Posterior vena cava (tissue), 2 donors: ENCODE results near the gene S100A2. TPM values are rescaled to one million over a fixed set of nuclear protein-coding genes. Genes with fewer than 3 reads are reported as not detected.

Source experiments
- DNase-seq: peaks from one replicate; pipeline ENCODE4 v3.0.0-alpha.2; 2020; ENCODE audit warnings: low spot score
- intact Hi-C, 2 donors: fragments of 100-400 bp; cut with DNase I; formaldehyde crosslinking; loops; one replicate each; pipeline versions ENCODE4 v1.14.1 to v1.14.2; 2022 to 2023
- total RNA-seq, 2 donors: library from RNA; stranded (reverse); fragmentation: NEBNext Ultra II Directional; extraction: Animal tissue kit (Norgen Biotek cat#: 25700); gene quantifications; one replicate each; pipeline ENCODE4 v1.2.1, GENCODE V29; 2021
- donor health status: DM: yes; HTN: yes; CAD: no.
- donor health status: DM: yes; HTN: yes; CAD: no.

S100A2 gene
- total RNA-seq, 2 donors from 2014 or later: 1.5 to 3.5 TPM

GRCh38 chr1:153539395-153540093 lies 26.1 kb downstream of the S100A2 start:
- DNase-seq: peak; percentile 55
- intact Hi-C loops: no loop called here

DNA sequence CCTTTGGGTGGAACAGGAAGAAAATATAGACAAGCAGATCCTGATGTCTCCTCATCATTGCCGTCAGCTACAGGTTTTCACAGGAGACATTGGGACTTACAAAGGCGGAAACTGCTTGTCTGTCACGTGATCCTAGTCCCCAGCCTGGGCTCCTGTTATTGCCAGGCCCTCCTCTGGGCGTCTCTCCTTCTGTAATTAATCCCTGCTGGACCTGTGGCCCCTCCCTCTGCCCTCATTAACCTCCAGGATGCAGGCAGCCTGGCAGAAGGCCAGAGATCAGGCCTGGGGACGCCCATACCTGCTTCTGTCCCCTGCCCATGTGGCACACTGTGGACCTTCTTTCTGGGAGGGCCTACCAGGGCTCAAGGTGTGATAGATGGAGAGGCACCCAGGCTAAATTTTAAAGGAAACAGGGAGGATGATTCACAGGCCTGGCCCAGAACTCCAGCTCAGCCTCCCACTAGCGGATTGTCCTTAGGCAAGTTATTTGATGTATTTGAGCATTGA lies 27.3 kb downstream of the S100A2 start:
- intact Hi-C loops: no loop called here
- peak; percentile 75 for DNase-seq

- no peak for DNase-seq
- intact Hi-C loops: no loop called here
These were observed 28.3 kb downstream of the S100A2 start for GRCh38 chr1:153537376-153537730.

- peak; percentile 80 for DNase-seq
- intact Hi-C loops: no loop called here
These were observed 28.8 kb downstream of the S100A2 start for GRCh38 chr1:153536671-153537375.

DNA sequence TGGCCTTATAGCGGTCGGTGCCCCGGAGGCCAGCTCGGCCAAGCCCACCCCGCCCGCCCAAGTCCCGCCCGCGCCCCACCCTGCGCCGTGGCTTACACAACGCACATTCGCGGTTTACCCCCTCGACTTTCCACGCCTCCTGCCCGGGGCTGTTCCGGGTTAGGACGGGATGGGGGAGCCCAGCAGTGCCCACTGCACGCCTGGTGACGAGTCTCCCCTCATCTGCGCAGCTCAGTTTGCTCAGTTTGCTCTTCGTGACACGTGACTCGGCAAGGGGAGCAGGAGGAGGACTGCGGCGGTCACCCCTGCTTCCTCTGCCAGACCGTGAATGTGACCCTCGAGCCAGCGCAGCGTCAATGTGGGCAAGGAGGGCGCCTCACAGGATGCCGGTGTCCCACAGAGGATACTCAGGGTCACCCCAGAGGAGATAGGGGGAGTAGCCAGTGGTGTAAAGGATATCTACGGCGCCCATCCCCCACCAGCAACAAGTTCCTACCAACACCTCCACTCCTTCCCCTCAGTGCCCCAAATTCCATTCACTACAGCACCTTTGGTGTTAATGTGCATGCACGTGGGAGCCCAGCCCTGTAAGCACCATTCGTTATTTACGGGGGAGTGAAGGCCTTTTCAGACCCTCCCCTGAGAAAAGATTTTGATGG lies 29.5 kb downstream of the S100A2 start:
- intact Hi-C loops: no loop called here
- peak; percentile 97 for DNase-seq

- peak; percentile 88 for DNase-seq
- intact Hi-C loops: no loop called here
These were observed 30.2 kb downstream of the S100A2 start, which contains the start of gene S100A6 for GRCh38 chr1:153535242-153536011. S100A6 (minus strand) TSS chr1:153535991; CDS start chr1:153535339, 652 bp downstream.

- DNase-seq: no peak
- intact Hi-C loops: loop anchor here (5.0 kb wide), 1 partner anchor 32 kb away; the partner anchor contains the start of gene S100A2 (in 2 of the 2)
These were observed 30.8 kb downstream of the S100A2 start for GRCh38 chr1:153534925-153535241.

- intact Hi-C loops: loop anchor here (5.0 kb wide), 1 partner anchor 33 kb away; the partner anchor contains the start of gene S100A2 (in 2 of the 2)
- DNase-seq: peak; percentile 48
These were observed 31.3 kb downstream of the S100A2 start for GRCh38 chr1:153534226-153534924.

DNA sequence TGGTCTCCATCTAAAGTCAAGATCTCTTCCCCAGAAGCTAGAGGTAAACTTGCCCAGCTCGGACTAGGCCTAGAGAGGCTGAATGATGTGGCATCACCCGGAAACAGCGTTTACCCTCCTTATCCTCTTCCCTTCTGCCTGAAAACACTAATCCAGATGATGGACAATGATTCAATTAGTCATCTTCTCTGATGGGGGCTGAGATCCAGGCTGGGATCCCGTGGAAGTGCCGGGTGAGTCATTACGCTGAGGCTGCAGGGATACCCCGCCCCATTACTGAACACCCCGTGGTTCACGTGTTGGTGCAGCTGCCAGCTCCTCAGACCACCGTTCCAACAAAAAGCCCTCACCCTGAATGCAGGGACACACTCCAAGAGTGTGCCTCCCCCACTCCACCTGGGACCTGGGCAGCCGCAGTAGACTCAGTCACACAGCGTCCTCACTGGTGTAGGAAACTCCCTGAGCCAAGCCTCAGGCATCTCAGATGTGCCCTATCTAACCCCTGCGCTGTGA lies 31.9 kb downstream of the S100A2 start:
- DNase-seq: peak; percentile 92
- intact Hi-C loops: loop anchor here (5.0 kb wide), 1 partner anchor 34 kb away; the partner anchor contains the start of gene S100A2 (in 2 of the 2)

- intact Hi-C loops: loop anchor here (5.0 kb wide), 1 partner anchor 34 kb away; the partner anchor contains the start of gene S100A2 (in 2 of the 2)
- DNase-seq: peak; percentile 95
These were observed 32.7 kb downstream of the S100A2 start for GRCh38 chr1:153532769-153533599.

DNA sequence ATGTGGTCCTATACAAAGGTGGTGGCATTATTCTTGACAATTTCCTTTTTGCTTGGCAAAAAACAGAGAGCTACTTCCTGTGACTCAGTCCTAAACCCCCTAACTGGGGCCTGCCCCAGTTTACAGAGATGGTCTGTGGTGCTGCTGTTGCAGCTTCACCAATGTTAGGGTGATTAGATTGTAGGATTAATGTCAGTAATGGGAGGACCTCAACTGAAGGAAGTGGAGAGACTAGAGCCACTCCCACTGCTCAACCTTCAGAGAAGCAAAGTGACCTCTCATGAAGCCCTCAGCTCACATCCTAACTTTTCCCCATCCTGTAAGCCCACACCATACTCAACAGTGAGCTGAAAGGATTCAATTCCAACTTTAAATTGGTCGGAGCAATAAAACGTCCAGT lies 33.5 kb downstream of the S100A2 start:
- DNase-seq: peak; percentile 12

DNA sequence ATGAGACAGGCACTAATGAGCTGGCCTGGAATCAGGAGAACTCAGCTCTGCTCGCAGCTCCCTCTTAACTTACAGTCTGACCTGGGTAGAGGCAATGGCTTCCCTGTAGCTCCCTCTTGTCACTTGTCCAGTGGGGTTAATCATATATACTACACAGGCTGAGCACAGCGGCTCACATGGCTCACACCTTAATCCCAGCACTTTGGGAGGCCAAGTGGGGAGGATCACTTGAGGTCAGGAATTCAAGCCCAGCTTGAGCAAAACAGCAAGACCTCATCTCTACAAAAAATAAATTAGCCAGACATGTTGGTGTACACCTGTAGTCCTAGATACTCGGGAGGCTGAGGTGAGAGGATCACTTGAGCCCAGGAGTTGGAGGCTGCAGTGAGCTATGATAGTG lies 34.0 kb downstream of the S100A2 start:
- peak; percentile 43 for DNase-seq
- intact Hi-C loops: loop anchor here (5.0 kb wide), 1 partner anchor 36 kb away; the partner anchor contains the start of gene S100A2 (in 2 of the 2)

More for the DNA sequence above, 33.5 kb downstream of the S100A2 start:
- intact Hi-C loops: loop anchor here (5.0 kb wide), 1 partner anchor 35 kb away; the partner anchor contains the start of gene S100A2 (in 2 of the 2)

GRCh38 chr1:153527683-153528040 lies 38.0 kb downstream of the S100A2 start:
- intact Hi-C loops: no loop called here
- DNase-seq: no peak

GRCh38 chr1:153527023-153527682 lies 38.5 kb downstream of the S100A2 start:
- peak; percentile 49 for DNase-seq
- intact Hi-C loops: no loop called here

- DNase-seq: peak; percentile 29
- intact Hi-C loops: no loop called here
These were observed 39.5 kb downstream of the S100A2 start for GRCh38 chr1:153526132-153526543.

- DNase-seq: peak; percentile 74
- intact Hi-C loops: no loop called here
These were observed 40.4 kb downstream of the S100A2 start for GRCh38 chr1:153525088-153525728.
